ENCODE results near the gene KCNQ1. TPM values are rescaled to one million over a fixed set of nuclear protein-coding genes. Genes with fewer than 3 reads are reported as not detected.
A peak's percentile ranks its signal among the peaks of the same experiment; 100 is the strongest.

Gene KCNQ1
- total RNA-seq, 6 donors from 2014 or later: 18.0 to 45.4 (median 32.7) TPM

DNA sequence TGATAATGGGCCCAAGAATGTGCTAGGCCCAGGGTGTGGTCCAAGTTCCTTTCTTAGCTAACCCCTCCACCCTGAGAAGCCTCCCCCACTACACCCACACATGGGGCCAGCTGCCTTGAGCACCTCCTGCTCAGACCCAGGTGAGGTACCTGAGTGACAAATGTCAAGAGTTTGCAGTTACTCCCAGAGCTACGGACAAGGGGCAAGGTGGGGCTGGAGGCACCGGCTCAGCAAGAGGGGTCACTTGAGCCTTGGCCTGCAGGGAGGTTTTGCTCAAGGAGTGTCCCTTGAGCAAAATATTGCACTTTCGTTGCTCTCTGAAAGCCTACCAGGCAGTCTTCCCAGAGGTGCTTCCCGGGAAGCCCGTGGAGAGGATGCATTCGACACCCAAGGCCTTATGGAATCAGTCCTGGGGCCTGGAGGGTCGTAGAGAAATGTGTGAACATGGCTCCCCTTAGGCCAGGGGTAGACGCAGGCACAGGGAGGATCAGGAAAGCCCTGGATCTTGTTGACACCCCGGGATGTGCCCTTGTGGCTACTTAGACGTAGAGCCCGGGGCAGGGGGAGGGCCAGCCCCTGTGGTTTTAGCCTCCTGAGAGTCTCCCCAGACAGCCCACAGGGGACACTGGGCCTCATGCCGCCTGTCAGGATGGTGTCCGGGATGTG is 114.2 kb downstream of the KCNQ1 start:
- DNase-seq (peak in 1 of 2 donors; percentile 64), ATAC-seq (ENCODE audit: low FRiP score in 2 of 2) (no peak)
- Histone ChIP-seq H3K9me3 (no peaks in the 10 kb centered on the region), H3K4me3 (no peak overlapping the region), H3K27me3 (no peaks in the 10 kb centered on the region), H3K4me1 (peaks cover 5 to 23% (median 14%) of the 10 kb centered on the region in 4 donors), H3K27ac (no peak overlapping the region), H3K36me3 (no peaks in the 10 kb centered on the region)
- TF ChIP-seq POLR2A (IDR thresholded peaks at IDR 0.05) (no peak), CTCF (IDR thresholded peaks at IDR 0.05) (no peak), POLR2AphosphoS5 (IDR thresholded peaks at IDR 0.05) (no peak), EP300 (IDR thresholded peaks at IDR 0.05) (no peak)
- 80 to 100% methylated on average over 1 to 13 of the region's 13 CpGs for WGBS, 2 donors

DNA sequence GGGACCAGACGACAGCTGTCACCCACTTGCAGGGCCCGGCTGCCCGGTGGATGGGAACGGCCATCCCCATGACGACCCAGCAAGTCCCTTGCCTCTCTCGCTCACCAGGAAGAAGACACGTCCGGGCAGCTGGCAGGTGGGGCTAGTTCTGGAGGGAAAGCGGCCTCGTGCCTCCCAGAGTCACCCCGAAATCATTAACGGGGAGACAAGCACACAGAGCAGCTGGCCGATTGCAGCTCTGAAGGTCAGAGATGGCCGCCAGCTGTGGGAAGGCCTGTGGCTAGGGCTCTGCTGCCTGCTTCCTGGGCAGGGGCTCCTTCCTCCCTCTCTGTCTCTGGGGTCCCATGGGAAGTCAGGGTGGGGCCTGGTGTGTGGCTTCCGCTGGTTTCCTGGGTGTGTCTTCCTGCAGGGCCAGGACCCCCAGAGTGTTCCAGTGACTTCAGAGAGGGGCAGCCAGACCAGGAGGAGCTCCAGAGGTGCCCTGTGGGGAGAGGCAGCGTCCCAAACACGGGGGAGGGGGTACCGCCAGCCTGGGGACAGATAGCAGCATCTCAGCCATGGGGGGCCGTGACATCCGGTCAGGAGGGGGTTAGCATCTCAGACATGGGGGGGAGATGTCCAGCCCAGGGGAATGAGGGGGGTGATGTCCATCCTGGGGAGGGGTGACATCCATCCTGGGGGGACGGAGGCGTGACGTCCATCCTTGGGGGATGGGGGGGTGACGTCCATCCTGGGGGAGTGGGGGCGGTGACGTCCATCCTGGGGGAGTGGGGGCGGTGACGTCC is 114.9 kb downstream of the KCNQ1 start:
- DNase-seq (peak in 1 of 2 donors; percentile 74), ATAC-seq (ENCODE audit: low FRiP score in 2 of 2) (no peak)
- peaks cover 5 to 17% (median 12%) of the 10 kb centered on the region in 4 donors for H3K4me1 ChIP-seq
- no peaks in the 10 kb centered on the region for H3K9me3 ChIP-seq
- no peaks in the 10 kb centered on the region for H3K36me3 ChIP-seq
- no peak overlapping the region for H3K27ac ChIP-seq
- WGBS, 2 donors: 42 to 65% methylated on average over 4 to 20 of the region's 28 CpGs
- H3K27me3 ChIP-seq: no peaks in the 10 kb centered on the region
- TF ChIP-seq EP300 (IDR thresholded peaks at IDR 0.05) (no peak), POLR2A (IDR thresholded peaks at IDR 0.05) (no peak), CTCF (IDR thresholded peaks at IDR 0.05) (no peak), POLR2AphosphoS5 (IDR thresholded peaks at IDR 0.05) (no peak)
- no peak overlapping the region for H3K4me3 ChIP-seq

- Histone ChIP-seq H3K9me3 (no peaks in the 10 kb centered on the region), H3K27me3 (no peaks in the 10 kb centered on the region), H3K36me3 (no peaks in the 10 kb centered on the region), H3K4me1 (peaks cover 5 to 16% (median 10%) of the 10 kb centered on the region in 4 donors), H3K4me3 (no peak overlapping the region), H3K27ac (no peak overlapping the region)
- DNase-seq (peak in 1 of 2 donors; percentile 71), ATAC-seq (ENCODE audit: low FRiP score in 2 of 2) (no peak)
- no peak for TF ChIP-seq POLR2A (IDR thresholded peaks at IDR 0.05)
- no peak for TF ChIP-seq EP300 (IDR thresholded peaks at IDR 0.05)
- TF ChIP-seq CTCF (IDR thresholded peaks at IDR 0.05): no peak
- no peak for TF ChIP-seq POLR2AphosphoS5 (IDR thresholded peaks at IDR 0.05)
- 93 to 94% methylated on average over 10 to 25 of the region's 27 CpGs for WGBS, 2 donors
Observed at GRCh38 chr11:2561696-2562581, 117.1 kb downstream of the KCNQ1 start.

DNA sequence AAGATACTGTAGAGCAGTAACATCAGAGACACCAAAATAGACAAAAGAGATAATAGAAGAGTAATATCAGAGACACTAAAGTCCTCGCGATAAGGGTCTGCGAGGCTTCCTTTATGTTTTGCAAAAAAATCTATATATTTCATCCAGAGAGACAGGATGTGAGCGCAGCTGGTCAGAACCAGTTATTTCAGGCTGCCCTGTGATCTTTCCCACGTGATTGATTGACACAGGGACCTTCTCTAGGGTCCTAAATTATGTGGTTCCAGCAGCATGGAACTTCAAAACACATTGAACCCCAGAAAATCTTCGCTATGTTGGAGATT is 118.0 kb downstream of the KCNQ1 start:
- WGBS, 2 donors: 92 to 93% methylated on average over 6 of the region's 6 CpGs
- TF ChIP-seq POLR2A (IDR thresholded peaks at IDR 0.05) (no peak), EP300 (IDR thresholded peaks at IDR 0.05) (no peak), CTCF (IDR thresholded peaks at IDR 0.05) (no peak), POLR2AphosphoS5 (IDR thresholded peaks at IDR 0.05) (no peak)
- Histone ChIP-seq H3K27ac (no peak overlapping the region), H3K36me3 (no peaks in the 10 kb centered on the region), H3K27me3 (no peaks in the 10 kb centered on the region), H3K4me3 (no peak overlapping the region), H3K9me3 (no peaks in the 10 kb centered on the region), H3K4me1 (peaks cover 5 to 16% (median 10%) of the 10 kb centered on the region in 4 donors)
- no peak for ATAC-seq (ENCODE audit: low FRiP score in 2 of 2)
- DNase-seq: no peak

All from upper lobe of left lung (tissue), 6 donors.